ENCODE results near the gene ARRDC4. TPM values are rescaled to one million over a fixed set of nuclear protein-coding genes. Genes with fewer than 3 reads are reported as not detected.

The ARRDC4 gene
- total RNA-seq, 3 donors from 2014 or later (not counting 1 experiment from before 2014, with no cell fraction given), result 6.6 to 7.3 (median 7.0) TPM

DNA sequence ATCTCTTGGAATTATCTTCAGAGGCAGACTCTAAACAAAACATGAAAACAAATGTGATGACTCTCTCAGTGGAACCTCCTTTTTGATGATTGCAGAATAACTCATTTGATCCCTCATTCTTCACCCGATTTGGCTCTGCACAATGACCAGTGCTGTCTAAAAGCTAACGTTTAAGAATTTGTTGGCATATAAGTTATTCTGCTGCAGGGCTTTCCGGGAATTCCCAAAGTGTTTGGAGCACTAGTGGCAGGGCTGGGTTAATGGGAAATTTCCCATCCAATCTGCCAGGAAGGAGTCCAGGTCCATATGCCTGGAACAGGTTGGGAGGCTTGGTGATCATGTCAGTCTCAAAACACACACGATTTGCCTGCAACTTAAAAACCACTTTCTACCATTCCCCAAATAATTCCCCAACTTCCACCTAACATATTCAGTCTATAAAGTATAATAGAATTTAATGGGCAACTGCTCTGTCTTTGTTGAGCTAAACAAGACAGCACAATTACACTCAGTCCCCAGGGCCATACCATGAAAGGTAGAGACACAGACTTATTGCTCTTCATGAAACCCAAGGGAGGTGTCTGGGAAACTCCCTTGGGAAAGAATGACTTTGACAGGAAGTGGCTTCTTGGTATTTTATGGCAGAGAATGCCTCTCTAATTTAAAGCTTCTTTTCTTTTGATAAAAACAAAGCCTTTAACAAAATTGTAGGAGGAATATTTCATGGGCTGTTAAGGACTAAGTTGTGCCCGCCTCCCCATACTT lies 38.0 kb downstream of the ARRDC4 start:
- Histone ChIP-seq H3K27me3 (ENCODE audit: control insufficient read depth, insufficient read depth, low read length) (no peaks in the 10 kb centered on the region), H3K4me3 (ENCODE audit: low read length) (no peak overlapping the region), H3K9me3 (ENCODE audit: control insufficient read depth, insufficient read depth, low read length) (no peaks in the 10 kb centered on the region), H3K4me1 (ENCODE audit: control insufficient read depth, insufficient read depth, low read length) (no peaks in the 10 kb centered on the region), H3K27ac (ENCODE audit: low read length) (no peak overlapping the region), H3K36me3 (ENCODE audit: control insufficient read depth, insufficient read depth, low read length) (no peaks in the 10 kb centered on the region)
- Mint-ChIP-seq H3K4me3 (no peak overlapping the region), H3K9me3 (no peaks in the 10 kb centered on the region), H3K36me3 (no peaks in the 10 kb centered on the region), H3K27me3 (ENCODE audit: low read depth in 2 of 2) (peaks cover 0 to 3% of the 10 kb centered on the region in 2 donors), H3K27ac (no peak overlapping the region), H3K4me1 (peaks cover 9 to 12% of the 10 kb centered on the region in 2 donors)
- DNase-seq (no peak), ATAC-seq (no peak)
- WGBS (ENCODE audit: insufficient coverage), result 90% methylated on average over 5 of the region's 5 CpGs
- TF ChIP-seq, protein P1, sequence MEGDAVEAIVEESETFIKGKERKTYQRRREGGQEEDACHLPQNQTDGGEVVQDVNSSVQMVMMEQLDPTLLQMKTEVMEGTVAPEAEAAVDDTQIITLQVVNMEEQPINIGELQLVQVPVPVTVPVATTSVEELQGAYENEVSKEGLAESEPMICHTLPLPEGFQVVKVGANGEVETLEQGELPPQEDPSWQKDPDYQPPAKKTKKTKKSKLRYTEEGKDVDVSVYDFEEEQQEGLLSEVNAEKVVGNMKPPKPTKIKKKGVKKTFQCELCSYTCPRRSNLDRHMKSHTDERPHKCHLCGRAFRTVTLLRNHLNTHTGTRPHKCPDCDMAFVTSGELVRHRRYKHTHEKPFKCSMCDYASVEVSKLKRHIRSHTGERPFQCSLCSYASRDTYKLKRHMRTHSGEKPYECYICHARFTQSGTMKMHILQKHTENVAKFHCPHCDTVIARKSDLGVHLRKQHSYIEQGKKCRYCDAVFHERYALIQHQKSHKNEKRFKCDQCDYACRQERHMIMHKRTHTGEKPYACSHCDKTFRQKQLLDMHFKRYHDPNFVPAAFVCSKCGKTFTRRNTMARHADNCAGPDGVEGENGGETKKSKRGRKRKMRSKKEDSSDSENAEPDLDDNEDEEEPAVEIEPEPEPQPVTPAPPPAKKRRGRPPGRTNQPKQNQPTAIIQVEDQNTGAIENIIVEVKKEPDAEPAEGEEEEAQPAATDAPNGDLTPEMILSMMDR (IDR thresholded peaks at IDR 0.05), result no peak
- intact Hi-C loops (cut with micrococcal nuclease), result loop anchor here (10.0 kb wide), 1 partner anchor 176 kb away; no protein-coding TSS in a partner anchor

DNA sequence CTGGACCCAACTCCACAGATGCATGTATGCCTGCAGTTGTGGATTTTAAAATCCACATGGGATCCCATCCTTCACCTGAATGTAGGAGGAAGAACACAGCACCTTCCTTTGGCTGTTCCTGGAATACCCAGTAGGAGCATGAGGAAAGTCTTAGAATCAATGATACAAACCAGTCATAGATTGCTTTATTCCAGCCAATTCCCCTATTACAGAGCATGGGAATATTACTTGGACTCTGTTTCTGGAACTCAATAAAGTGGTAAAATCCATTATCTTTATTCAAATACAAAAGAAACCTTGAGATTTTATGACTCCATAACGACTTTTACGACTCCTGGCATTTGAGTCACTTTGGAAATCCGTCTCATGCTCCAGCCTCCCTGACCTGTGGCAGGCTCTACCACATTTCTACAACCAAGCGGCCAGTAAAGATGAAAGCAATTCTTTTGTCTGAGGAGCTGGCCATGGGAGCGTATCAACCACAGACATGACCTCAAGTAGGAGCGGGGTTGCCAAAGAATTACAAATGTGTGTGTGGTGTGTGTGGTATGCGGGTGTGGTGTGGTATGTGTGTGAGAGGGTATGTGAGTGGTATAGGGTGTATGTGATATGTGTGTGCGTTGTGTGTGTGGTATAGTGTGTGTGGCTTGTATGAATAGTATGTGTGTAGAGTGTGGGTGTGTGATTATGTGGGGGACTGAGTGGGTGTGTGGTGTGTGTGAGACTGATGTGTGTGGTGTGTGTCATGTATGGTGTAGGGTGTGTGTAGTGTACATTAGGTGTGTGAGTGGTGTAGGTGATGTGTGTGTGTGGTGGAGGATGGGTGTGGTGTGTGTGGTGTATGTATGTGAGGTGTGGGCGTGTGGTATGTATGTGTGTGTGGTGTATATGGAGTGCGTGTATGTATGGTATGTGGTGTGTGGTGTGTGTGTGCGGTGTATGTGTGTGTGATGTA lies 40.0 kb downstream of the ARRDC4 start:
- Mint-ChIP-seq H3K4me3 (no peak overlapping the region), H3K27ac (no peak overlapping the region), H3K9me3 (no peaks in the 10 kb centered on the region), H3K27me3 (ENCODE audit: low read depth in 2 of 2) (peaks cover 0 to under 1% of the 10 kb centered on the region in 2 donors), H3K36me3 (no peaks in the 10 kb centered on the region), H3K4me1 (peaks cover 6 to 8% of the 10 kb centered on the region in 2 donors)
- no peaks in the 10 kb centered on the region for H3K36me3 ChIP-seq (ENCODE audit: control insufficient read depth, insufficient read depth, low read length)
- no peak overlapping the region for H3K27ac ChIP-seq (ENCODE audit: low read length)
- TF ChIP-seq, protein P1 (IDR thresholded peaks at IDR 0.05), result no peak
- no peaks in the 10 kb centered on the region for H3K4me1 ChIP-seq (ENCODE audit: control insufficient read depth, insufficient read depth, low read length)
- 68% methylated on average over 11 of the region's 11 CpGs for WGBS (ENCODE audit: insufficient coverage)
- H3K4me3 ChIP-seq (ENCODE audit: low read length), result no peak overlapping the region
- intact Hi-C loops (cut with micrococcal nuclease), result no loop called here
- H3K9me3 ChIP-seq (ENCODE audit: control insufficient read depth, insufficient read depth, low read length), result no peaks in the 10 kb centered on the region
- ATAC-seq (peak in 2 of 3 donors; percentile 21 to 26), DNase-seq (no peak)
- no peaks in the 10 kb centered on the region for H3K27me3 ChIP-seq (ENCODE audit: control insufficient read depth, insufficient read depth, low read length)

DNA sequence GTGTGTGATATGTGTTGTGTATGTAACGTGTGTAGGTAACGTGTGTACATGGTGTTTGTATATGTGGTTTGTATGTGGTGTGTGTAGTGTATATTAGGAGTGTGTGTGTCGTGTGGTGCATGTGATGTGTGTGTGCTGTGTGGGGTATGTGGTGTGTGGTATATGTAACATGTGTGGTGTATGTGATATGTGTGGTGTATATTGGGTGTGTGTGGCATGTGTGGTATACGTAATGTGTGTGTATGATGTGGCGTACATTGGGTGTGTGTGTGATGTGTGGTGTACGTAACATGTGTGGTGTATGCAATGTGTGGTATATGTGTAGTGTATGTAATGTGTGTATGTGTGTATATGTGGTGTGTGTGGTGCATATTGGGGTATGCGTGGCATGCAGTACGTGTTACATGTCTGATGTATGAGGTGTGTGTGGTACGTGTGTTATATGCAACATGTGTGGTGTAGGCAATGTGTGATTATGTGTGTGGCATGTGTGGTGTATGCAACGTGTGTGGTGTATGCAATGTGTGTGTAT lies 41.2 kb downstream of the ARRDC4 start:
- intact Hi-C loops (cut with micrococcal nuclease), result no loop called here

More for the DNA sequence above, 41.2 kb downstream of the ARRDC4 start:
- H3K36me3 ChIP-seq (ENCODE audit: control insufficient read depth, insufficient read depth, low read length), result no peaks in the 10 kb centered on the region
- no peak overlapping the region for H3K27ac Mint-ChIP-seq
- no peak overlapping the region for H3K4me3 Mint-ChIP-seq
- no peaks in the 10 kb centered on the region for H3K36me3 Mint-ChIP-seq
- no peaks in the 10 kb centered on the region for H3K4me1 Mint-ChIP-seq
- H3K9me3 Mint-ChIP-seq, result no peaks in the 10 kb centered on the region
- H3K9me3 ChIP-seq (ENCODE audit: control insufficient read depth, insufficient read depth, low read length), result no peaks in the 10 kb centered on the region
- ATAC-seq (peak in 1 of 3 donors; percentile 12), DNase-seq (no peak)
- H3K27ac ChIP-seq (ENCODE audit: low read length), result no peak overlapping the region
- 96% methylated on average over 10 of the region's 10 CpGs for WGBS (ENCODE audit: insufficient coverage)
- no peaks in the 10 kb centered on the region for H3K27me3 Mint-ChIP-seq (ENCODE audit: low read depth in 2 of 2)
- TF ChIP-seq, protein P1 (IDR thresholded peaks at IDR 0.05), result no peak
- H3K4me1 ChIP-seq (ENCODE audit: control insufficient read depth, insufficient read depth, low read length), result no peaks in the 10 kb centered on the region
- H3K4me3 ChIP-seq (ENCODE audit: low read length), result no peak overlapping the region
- no peaks in the 10 kb centered on the region for H3K27me3 ChIP-seq (ENCODE audit: control insufficient read depth, insufficient read depth, low read length)
